Activated CD8-positive, alpha-beta memory T cell treated with anti-CD3 and anti-CD28 coated beads for 36 hours (primary cell): ENCODE measurements around the gene JPT2. TPM values are rescaled to one million over a fixed set of nuclear protein-coding genes. Genes with fewer than 3 reads are reported as not detected.

Source experiments
- CTCF ChIA-PET: fragments of 350-600 bp; sonication (Branson Sonifier 250); formaldehyde crosslinking; loops from one replicate; lab custom pipeline; 2021; ENCODE audit warnings: antibody characterized with exemption; lab: Charles Lee
- POLR2A ChIA-PET: fragments of 350-600 bp; sonication (Branson Sonifier 250); formaldehyde crosslinking; loops from one replicate; lab custom pipeline; 2021; ENCODE audit warnings: antibody characterized with exemption; lab: Charles Lee
- total RNA-seq, 2 experiments: library from RNA; stranded (reverse); gene quantifications; one replicate each; pipeline ENCODE4 v1.2.3, GENCODE V29; 2021

The JPT2 gene
- total RNA-seq, 2 experiments from 2014 or later = 101 to 109 TPM

GRCh38 chr16:1650131-1650530 is 27.9 kb upstream of the JPT2 start:
- POLR2A ChIA-PET = no interaction called here

GRCh38 chr16:1651094-1651973 is 26.7 kb upstream of the JPT2 start:
- POLR2A ChIA-PET = no interaction called here
- CTCF ChIA-PET = no interaction called here

More at GRCh38 chr16:1650131-1650530, 27.9 kb upstream of the JPT2 start:
- CTCF ChIA-PET = no interaction called here

GRCh38 chr16:1651974-1652312 is 26.1 kb upstream of the JPT2 start:
- POLR2A ChIA-PET = no interaction called here
- CTCF ChIA-PET = no interaction called here

- ChIA-PET POLR2A (no interaction called here), CTCF (interaction anchor here (0.7 kb wide), 1 partner anchor 44 kb away, joined by 3 read pairs; no protein-coding TSS in a partner anchor)
Observed at GRCh38 chr16:1653023-1653422, 25.1 kb upstream of the JPT2 start.

- POLR2A ChIA-PET = no interaction called here
Observed at GRCh38 chr16:1654505-1655268, 23.4 kb upstream of the JPT2 start.

GRCh38 chr16:1655269-1655807 is 22.7 kb upstream of the JPT2 start:
- POLR2A ChIA-PET = no interaction called here

More at GRCh38 chr16:1654505-1655268, 23.4 kb upstream of the JPT2 start:
- CTCF ChIA-PET = interaction anchor here (0.7 kb wide), 1 partner anchor 17 kb away, joined by 3 read pairs; no protein-coding TSS in a partner anchor

GRCh38 chr16:1655909-1656807 is 21.9 kb upstream of the JPT2 start:
- ChIA-PET CTCF (no interaction called here), POLR2A (no interaction called here)

More at GRCh38 chr16:1655269-1655807, 22.7 kb upstream of the JPT2 start:
- CTCF ChIA-PET = no interaction called here

- CTCF ChIA-PET = no interaction called here
Observed at GRCh38 chr16:1656808-1657617, 21.1 kb upstream of the JPT2 start.

GRCh38 chr16:1657841-1658240 is 20.2 kb upstream of the JPT2 start:
- CTCF ChIA-PET = no interaction called here

More at GRCh38 chr16:1656808-1657617, 21.1 kb upstream of the JPT2 start:
- POLR2A ChIA-PET = no interaction called here

GRCh38 chr16:1659031-1659430 is 19.0 kb upstream of the JPT2 start:
- CTCF ChIA-PET = no interaction called here
- POLR2A ChIA-PET = no interaction called here

More at GRCh38 chr16:1657841-1658240, 20.2 kb upstream of the JPT2 start:
- POLR2A ChIA-PET = no interaction called here

- CTCF ChIA-PET = no interaction called here
Observed at GRCh38 chr16:1661826-1662225, 16.3 kb upstream of the JPT2 start.

GRCh38 chr16:1662543-1662942 is 15.5 kb upstream of the JPT2 start:
- ChIA-PET CTCF (no interaction called here), POLR2A (no interaction called here)

More at GRCh38 chr16:1661826-1662225, 16.3 kb upstream of the JPT2 start:
- POLR2A ChIA-PET = no interaction called here

- ChIA-PET CTCF (no interaction called here), POLR2A (no interaction called here)
Observed at GRCh38 chr16:1665829-1666228, 12.2 kb upstream of the JPT2 start.

GRCh38 chr16:1666316-1666715 is 11.8 kb upstream of the JPT2 start:
- CTCF ChIA-PET = no interaction called here
- POLR2A ChIA-PET = no interaction called here

GRCh38 chr16:1667271-1667670 is 10.8 kb upstream of the JPT2 start:
- CTCF ChIA-PET = no interaction called here
- POLR2A ChIA-PET = no interaction called here

GRCh38 chr16:1667916-1668315 is 10.2 kb upstream of the JPT2 start:
- POLR2A ChIA-PET = no interaction called here
- CTCF ChIA-PET = no interaction called here

- POLR2A ChIA-PET = no interaction called here
- CTCF ChIA-PET = no interaction called here
Observed at GRCh38 chr16:1668612-1669319, 9.3 kb upstream of the JPT2 start.

GRCh38 chr16:1669698-1670097 is 8.4 kb upstream of the JPT2 start:
- ChIA-PET CTCF (no interaction called here), POLR2A (no interaction called here)
